SK-N-SH (cell line): Measurements from ENCODE around the gene UBE2C. TPM values are rescaled to one million over a fixed set of nuclear protein-coding genes. Genes with fewer than 3 reads are reported as not detected.

Experiments
- CTCF ChIA-PET: fragments of 300-600, 350-600 bp; formaldehyde crosslinking; extraction: SDS; loops from one replicate; lab custom pipeline; 2021; lab: Yijun Ruan, JAX
- POLR2A ChIA-PET: fragments of 350-600 bp; sonication (Branson Sonifier 250); formaldehyde crosslinking; extraction: SDS; loops from one replicate; lab custom pipeline; 2020; ENCODE audit warnings: antibody characterized with exemption, inconsistent platforms; lab: Yijun Ruan, JAX
- DNase-seq: peaks from one replicate; pipeline ENCODE4 v3.0.0; 2012
- H2AFZ ChIP-seq: fragments of 200-600 bp; sonication (generic); 2 replicates; pipeline ENCODE4 v1.8.1; 2016; ENCODE audit warnings: antibody characterized with exemption, mild to moderate bottlenecking, low read depth
- H3F3A ChIP-seq: fragments of 200-600 bp; sonication (generic); replicated peaks from 2 replicates; pipeline ENCODE3; 2016; ENCODE audit warnings: antibody characterized with exemption, mild to moderate bottlenecking; ENCODE audit not compliant: insufficient read depth
- H3K27ac ChIP-seq, 2 experiments: fragments of 200-500 bp in 1 of 2; fragments of 200-600 bp in 1 of 2; sonication (Bioruptor generic) in 1 of 2; sonication (generic), shearing (Covaris generic) in 1 of 2; 2 replicates each; pipeline versions ENCODE4 v1.5.1 to v1.6.1; 2014 to 2016; ENCODE audit warnings: low read depth in 2 of 2, inconsistent platforms in 1 of 2, low read length in 1 of 2, mild to moderate bottlenecking in 1 of 2, mixed read lengths in 1 of 2
- H3K27me3 ChIP-seq: fragments of 200-600 bp; sonication (generic), shearing (Covaris generic); 2 replicates; pipeline ENCODE4 v1.6.1; 2016; ENCODE audit warnings: mixed run types; ENCODE audit not compliant: insufficient read depth
- H3K36me3 ChIP-seq, 2 experiments: fragments of 200-500 bp in 1 of 2; fragments of 200-600 bp in 1 of 2; sonication (Bioruptor generic) in 1 of 2; sonication (generic) in 1 of 2; replicated peaks in 1 of 2; 2 replicates each; pipeline versions ENCODE3 to v1.5.1; 2014 to 2016; ENCODE audit warnings: low read length in 1 of 2, mild to moderate bottlenecking in 1 of 2; ENCODE audit not compliant: insufficient read depth in 2 of 2, control insufficient read depth in 1 of 2
- H3K4me1 ChIP-seq, 2 experiments: fragments of 200-500 bp in 1 of 2; fragments of 200-600 bp in 1 of 2; sonication (Bioruptor generic) in 1 of 2; sonication (generic), shearing (Covaris generic) in 1 of 2; 2 replicates each; pipeline versions ENCODE4 v1.5.1 to v1.6.1; 2014 to 2016; ENCODE audit warnings: low read depth in 1 of 2, low read length in 1 of 2, mixed run types in 1 of 2; ENCODE audit not compliant: insufficient read depth in 2 of 2, control insufficient read depth in 1 of 2
- H3K4me2 ChIP-seq: fragments of 200-600 bp; sonication (generic), shearing (Covaris generic); 2 replicates; pipeline ENCODE4 v1.6.1; 2017; ENCODE audit warnings: mixed run types
- H3K4me3 ChIP-seq, 2 experiments: fragments of 200-500 bp in 1 of 2; fragments of 200-600 bp in 1 of 2; sonication (Bioruptor generic) in 1 of 2; sonication (generic), shearing (Covaris generic) in 1 of 2; 2 replicates each; pipeline versions ENCODE4 v1.5.1 to v1.8.1; 2014 to 2016; ENCODE audit warnings: low read depth in 2 of 2, inconsistent platforms in 1 of 2, low read length in 1 of 2, mild to moderate bottlenecking in 1 of 2, mixed read lengths in 1 of 2, moderate library complexity in 1 of 2
- H3K79me2 ChIP-seq: fragments of 200-600 bp; sonication (generic); 2 replicates; pipeline ENCODE4 v1.8.1; 2017; ENCODE audit warnings: mild to moderate bottlenecking; ENCODE audit not compliant: insufficient read depth
- H3K9ac ChIP-seq: fragments of 200-600 bp; sonication (generic); 2 replicates; pipeline ENCODE4 v1.6.1; 2017; ENCODE audit warnings: mixed run types
- H3K9me2 ChIP-seq: fragments of 200-600 bp; sonication (generic); 2 replicates; pipeline ENCODE4 v1.6.1; 2017; ENCODE audit warnings: mixed run types
- H3K9me3 ChIP-seq: fragments of 200-600 bp; sonication (generic); 2 replicates; pipeline ENCODE4 v1.6.1; 2017; ENCODE audit warnings: mixed run types, mild to moderate bottlenecking, moderate library complexity
- H4K20me1 ChIP-seq: fragments of 200-600 bp; sonication (generic); 2 replicates; pipeline ENCODE4 v1.6.1; 2017; ENCODE audit warnings: mild to moderate bottlenecking, mixed run types; ENCODE audit not compliant: insufficient read depth
- FOSL2 ChIP-seq: IDR thresholded peaks from 2 replicates; pipeline ENCODE4 v1.4.0; 2012; ENCODE audit warnings: low read depth, mild to moderate bottlenecking, moderate library complexity, borderline replicate concordance
- FOXJ3 ChIP-seq: sonication (generic); formaldehyde crosslinking; IDR thresholded peaks from 2 replicates; pipeline ENCODE4 v1.5.1; 2020; ENCODE audit warnings: mild to moderate bottlenecking, missing genetic modification reagents
- JUND ChIP-seq: IDR thresholded peaks from 2 replicates; pipeline ENCODE4 v1.4.0; 2012
- RAD21 ChIP-seq: IDR thresholded peaks from 2 replicates; pipeline ENCODE4 v1.6.1; 2012; ENCODE audit warnings: mild to moderate bottlenecking, low read length
- RCOR1 ChIP-seq: fragments of 150-350 bp; IDR thresholded peaks from 2 replicates; pipeline ENCODE4 v1.6.1; 2017; ENCODE audit warnings: antibody characterized with exemption, low read length
- RFX5 ChIP-seq: IDR thresholded peaks from 2 replicates; pipeline ENCODE4 v1.6.1; 2012; ENCODE audit warnings: mild to moderate bottlenecking, improper control_type of control experiment, low read length
- RXRA ChIP-seq: IDR thresholded peaks from 2 replicates; pipeline ENCODE4 v1.4.0; 2012; ENCODE audit warnings: low read depth, mild to moderate bottlenecking, borderline replicate concordance
- TAF1 ChIP-seq: IDR thresholded peaks from 2 replicates; pipeline ENCODE4 v1.6.1; 2012; ENCODE audit warnings: low read depth, mild to moderate bottlenecking, low read length, moderate library complexity, borderline replicate concordance
- TCF12 ChIP-seq: IDR thresholded peaks from 2 replicates; pipeline ENCODE4 v1.4.0; 2012
- TEAD4 ChIP-seq: IDR thresholded peaks from 2 replicates; pipeline ENCODE4 v1.4.0; 2012; ENCODE audit warnings: mild to moderate bottlenecking, borderline replicate concordance; ENCODE audit not compliant: insufficient read depth
- WGBS: methylation state at CpG from one replicate; pipeline ENCODE4 v1.1.6; 2017; ENCODE audit warnings: low lambda C conversion rate; 5-methylcytosine and 5-hydroxymethylcytosine counted together
- polyA plus RNA-seq, 3 experiments: library from polyadenylated mRNA; depleted of rRNA; stranded (reverse); fragments of >200 nt; gene quantifications; 2 replicates each; pipeline ENCODE4 v1.2.3, GENCODE V29; 2012
- TF ChIP-seq, protein P1 (sequence below): IDR thresholded peaks from 2 replicates; pipeline ENCODE4 v1.4.0; 2012; ENCODE audit warnings: low read depth, borderline replicate concordance
- TF ChIP-seq, protein P2 (sequence below): IDR thresholded peaks from 2 replicates; pipeline ENCODE4; 2012

The UBE2C gene
- polyA plus RNA-seq, 1 of the 3 experiments (the other 2 are of a cell fraction): 115 TPM

DNA sequence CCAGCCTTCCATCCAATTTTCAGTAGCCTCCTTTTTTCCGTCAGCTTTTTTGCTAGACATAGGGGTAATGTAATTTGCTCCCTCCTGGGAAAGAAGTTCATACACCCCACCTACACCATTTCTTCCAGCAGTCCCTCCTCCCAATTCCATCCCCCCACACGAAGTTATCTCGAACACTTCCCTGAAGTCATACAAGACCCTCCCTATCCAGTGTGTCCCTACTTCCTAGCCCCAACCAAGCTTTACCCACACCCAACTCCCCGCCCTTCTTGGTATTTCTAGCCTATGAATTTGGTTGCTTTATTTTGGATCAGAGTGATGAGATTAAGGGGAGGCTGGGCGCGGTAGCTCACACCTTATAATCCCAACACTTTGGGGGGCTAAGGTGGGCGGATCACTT lies 1.0 kb downstream of the UBE2C start:
- CTCF ChIA-PET: interaction anchor here (0.6 to 2.4 kb wide), 6 partner anchors 14 to 275 kb away, joined by 3 to 13 read pairs (median 3); partner anchors contain the start of gene ZSWIM1
- Histone ChIP-seq H3K9me3 (no peaks in the 10 kb centered on the region), H2AFZ (peak overlapping the region; percentile 78; the same call in 1 of the 2 replicates), H3K4me1 (peaks cover 0 to 11% of the 10 kb centered on the region in 2 experiments; a peak in 1 of 4 replicates), H3K4me3 (peak overlapping the region; percentile 78 to 80), H3K27me3 (no peaks in the 10 kb centered on the region), H3K36me3 (peaks cover 23 to 29% of the 10 kb centered on the region in 2 experiments), H3F3A (peaks cover 25% of the 10 kb centered on the region), H3K9me2 (no peaks in the 10 kb centered on the region), H3K9ac (peak overlapping the region; percentile 88), H4K20me1 (no peaks in the 10 kb centered on the region), H3K27ac (no peak overlapping the region), H3K4me2 (peak overlapping the region; percentile 94), H3K79me2 (peaks cover 33% of the 10 kb centered on the region)
- TF ChIP-seq FOSL2 (no peak), RCOR1 (no peak), RXRA (no peak), FOXJ3 (no peak), JUND (no peak), TAF1 (no peak), TEAD4 (no peak), TCF12 (no peak)
- TF ChIP-seq, protein P1, sequence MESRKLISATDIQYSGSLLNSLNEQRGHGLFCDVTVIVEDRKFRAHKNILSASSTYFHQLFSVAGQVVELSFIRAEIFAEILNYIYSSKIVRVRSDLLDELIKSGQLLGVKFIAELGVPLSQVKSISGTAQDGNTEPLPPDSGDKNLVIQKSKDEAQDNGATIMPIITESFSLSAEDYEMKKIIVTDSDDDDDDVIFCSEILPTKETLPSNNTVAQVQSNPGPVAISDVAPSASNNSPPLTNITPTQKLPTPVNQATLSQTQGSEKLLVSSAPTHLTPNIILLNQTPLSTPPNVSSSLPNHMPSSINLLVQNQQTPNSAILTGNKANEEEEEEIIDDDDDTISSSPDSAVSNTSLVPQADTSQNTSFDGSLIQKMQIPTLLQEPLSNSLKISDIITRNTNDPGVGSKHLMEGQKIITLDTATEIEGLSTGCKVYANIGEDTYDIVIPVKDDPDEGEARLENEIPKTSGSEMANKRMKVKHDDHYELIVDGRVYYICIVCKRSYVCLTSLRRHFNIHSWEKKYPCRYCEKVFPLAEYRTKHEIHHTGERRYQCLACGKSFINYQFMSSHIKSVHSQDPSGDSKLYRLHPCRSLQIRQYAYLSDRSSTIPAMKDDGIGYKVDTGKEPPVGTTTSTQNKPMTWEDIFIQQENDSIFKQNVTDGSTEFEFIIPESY: no peak
- TF ChIP-seq, protein P2, sequence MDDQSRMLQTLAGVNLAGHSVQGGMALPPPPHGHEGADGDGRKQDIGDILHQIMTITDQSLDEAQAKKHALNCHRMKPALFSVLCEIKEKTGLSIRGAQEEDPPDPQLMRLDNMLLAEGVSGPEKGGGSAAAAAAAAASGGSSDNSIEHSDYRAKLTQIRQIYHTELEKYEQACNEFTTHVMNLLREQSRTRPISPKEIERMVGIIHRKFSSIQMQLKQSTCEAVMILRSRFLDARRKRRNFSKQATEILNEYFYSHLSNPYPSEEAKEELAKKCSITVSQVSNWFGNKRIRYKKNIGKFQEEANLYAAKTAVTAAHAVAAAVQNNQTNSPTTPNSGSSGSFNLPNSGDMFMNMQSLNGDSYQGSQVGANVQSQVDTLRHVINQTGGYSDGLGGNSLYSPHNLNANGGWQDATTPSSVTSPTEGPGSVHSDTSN: no peak
- POLR2A ChIA-PET: interaction anchor here (0.6 to 1.7 kb wide), 3 partner anchors 19 to 833 kb away, joined by 3 to 4 read pairs (median 4); partner anchors contain the start of gene SNX21
- WGBS: 45% methylated on average over 7 of the region's 7 CpGs
- no peak for DNase-seq

DNA sequence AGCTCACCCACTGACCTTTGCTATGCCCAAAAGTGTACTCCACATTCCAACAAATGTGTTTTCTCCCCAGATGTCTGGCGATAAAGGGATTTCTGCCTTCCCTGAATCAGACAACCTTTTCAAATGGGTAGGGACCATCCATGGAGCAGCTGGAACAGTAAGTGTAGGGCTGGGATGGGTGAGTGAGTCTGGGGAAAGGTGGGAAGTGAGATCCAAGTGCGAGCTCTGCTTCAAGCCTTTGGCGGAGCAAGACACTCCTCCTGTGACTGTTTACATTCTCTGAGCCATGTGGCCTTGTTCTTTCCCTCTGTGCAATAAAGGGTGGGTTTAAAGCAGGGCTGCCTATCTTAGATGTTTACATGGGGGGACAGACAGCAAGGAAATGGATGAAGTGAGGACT lies 1.9 kb downstream of the UBE2C start:
- Histone ChIP-seq H3K9me2 (no peaks in the 10 kb centered on the region), H3K9me3 (no peaks in the 10 kb centered on the region), H3K79me2 (peaks cover 33% of the 10 kb centered on the region), H4K20me1 (no peaks in the 10 kb centered on the region), H3K9ac (no peak overlapping the region), H3K27me3 (no peaks in the 10 kb centered on the region), H3K4me2 (no peak overlapping the region), H3K27ac (no peak overlapping the region), H2AFZ (no peak overlapping the region), H3K4me1 (peaks cover 0 to 11% of the 10 kb centered on the region in 2 experiments; a peak in 1 of 4 replicates), H3F3A (peaks cover 24% of the 10 kb centered on the region), H3K36me3 (peaks cover 21 to 22% of the 10 kb centered on the region in 2 experiments), H3K4me3 (no peak overlapping the region)
- TF ChIP-seq RAD21: no peak
- TF ChIP-seq TCF12: no peak
- no peak for TF ChIP-seq RFX5
- POLR2A ChIA-PET: interaction anchor here (1.7 kb wide), 1 partner anchor 19 kb away, joined by 4 read pairs; the partner anchor contains the start of gene SNX21
- CTCF ChIA-PET: interaction anchor here (1.1 to 2.4 kb wide), 3 partner anchors 15 to 67 kb away, joined by 3 to 13 read pairs (median 3); partner anchors contain the start of gene ZSWIM1
- 99% methylated on average over 3 of the region's 3 CpGs for WGBS
- no peak for DNase-seq
